GM21381 (cell line): Measurements from ENCODE around the gene MRPS15.

Experiments used
- ATAC-seq: cut with Tn5 transposase; IDR thresholded peaks from one replicate; pipeline ENCODE4 v1.9.1; 2021; ENCODE audit warnings: mild to moderate bottlenecking, moderate library complexity; ENCODE audit not compliant: unreplicated experiment

Gene MRPS15

GRCh38 chr1:36463463-36463802, 751 bp downstream of the MRPS15 start:
- no peak for ATAC-seq

GRCh38 chr1:36458910-36459309, 5.3 kb downstream of the MRPS15 start:
- ATAC-seq: no peak

- no peak for ATAC-seq
These were observed 6.5 kb downstream of the MRPS15 start for GRCh38 chr1:36457691-36458090.

GRCh38 chr1:36456391-36456928, 7.7 kb downstream of the MRPS15 start:
- ATAC-seq: no peak

- ATAC-seq: no peak
These were observed 8.8 kb downstream of the MRPS15 start for GRCh38 chr1:36455386-36455785.

- no peak for ATAC-seq
These were observed 10.4 kb downstream of the MRPS15 start for GRCh38 chr1:36453600-36454388.

GRCh38 chr1:36453051-36453450, 11.1 kb downstream of the MRPS15 start:
- no peak for ATAC-seq

GRCh38 chr1:36450919-36451305, 13.3 kb downstream of the MRPS15 start:
- no peak for ATAC-seq

GRCh38 chr1:36450270-36450918, 13.8 kb downstream of the MRPS15 start, which contains the start of gene OSCP1:
Gene OSCP1 (minus strand): TSS chr1:36450451. CDS start chr1:36450369, 82 bp downstream.
- peak; percentile 98 for ATAC-seq

- no peak for ATAC-seq
These were observed 15.6 kb downstream of the MRPS15 start for GRCh38 chr1:36448530-36449056.

GRCh38 chr1:36447450-36447849, 16.7 kb downstream of the MRPS15 start:
- ATAC-seq: no peak

- ATAC-seq: no peak
These were observed 17.4 kb downstream of the MRPS15 start for GRCh38 chr1:36446746-36447145.

- no peak for ATAC-seq
These were observed 17.9 kb downstream of the MRPS15 start for GRCh38 chr1:36446271-36446670.

- ATAC-seq: no peak
These were observed 20.9 kb downstream of the MRPS15 start for GRCh38 chr1:36443297-36443696.

- ATAC-seq: no peak
These were observed 21.8 kb downstream of the MRPS15 start for GRCh38 chr1:36442337-36442736.

GRCh38 chr1:36440646-36441045, 23.5 kb downstream of the MRPS15 start:
- no peak for ATAC-seq

- ATAC-seq: no peak
These were observed 24.1 kb downstream of the MRPS15 start for GRCh38 chr1:36440044-36440443.

GRCh38 chr1:36438715-36439114, 25.5 kb downstream of the MRPS15 start:
- ATAC-seq: no peak

GRCh38 chr1:36436821-36437220, 27.4 kb downstream of the MRPS15 start:
- ATAC-seq: no peak

- ATAC-seq: no peak
These were observed 31.1 kb downstream of the MRPS15 start for GRCh38 chr1:36433102-36433501.

GRCh38 chr1:36432616-36433015, 31.6 kb downstream of the MRPS15 start:
- ATAC-seq: no peak

- ATAC-seq: no peak
These were observed 38.4 kb downstream of the MRPS15 start for GRCh38 chr1:36425791-36426190.
